Endothelial cell of umbilical vein (primary cell): ENCODE results near the gene HBE1. TPM values are rescaled to one million over a fixed set of nuclear protein-coding genes. Genes with fewer than 3 reads are reported as not detected.

Experiments used
- BruUV-seq: library from RNA; stranded (reverse); fragments of 400-500 nt; replicated peaks from 2 replicates; lab custom pipeline; 2021; lab: Mats Ljungman, UMichigan
- CTCF ChIA-PET: fragments of 300-600, 350-600 bp; sonication (Branson Sonifier 250); formaldehyde crosslinking; loops from one replicate; lab custom pipeline; 2021; ENCODE audit warnings: antibody characterized with exemption, inconsistent platforms; lab: Charles Lee
- POLR2A ChIA-PET: fragments of 300-600, 350-600 bp; sonication (Branson Sonifier 250); formaldehyde crosslinking; loops from one replicate; lab custom pipeline; 2021; ENCODE audit warnings: antibody characterized with exemption, inconsistent platforms; lab: Charles Lee
- DNase-seq: peaks from one replicate; pipeline ENCODE4 v3.0.0-alpha.2; 2011; ENCODE audit warnings: low read depth, low spot score
- FAIRE-seq: peaks from 2 replicates; lab custom pipeline; 2011; peaks lifted over from hg19 to GRCh38; lab: Jason Lieb, UNC
- H2AFZ ChIP-seq: 2 replicates; pipeline ENCODE4 v1.6.0; 2012; ENCODE audit warnings: low read depth, low read length, control low read depth, inconsistent platforms
- H3K27ac ChIP-seq: 2 replicates; pipeline ENCODE4 v1.5.1; 2011; ENCODE audit warnings: low read depth, mild to moderate bottlenecking, control low read depth, low read length, moderate library complexity; ENCODE audit not compliant: insufficient read depth
- H3K27me3 ChIP-seq, 2 experiments: 2 replicates each; pipeline versions ENCODE4 v1.6.0 to v1.6.1; 2011; ENCODE audit warnings: low read length in 2 of 2, mixed read lengths in 1 of 2; ENCODE audit not compliant: control insufficient read depth in 2 of 2, insufficient read depth in 2 of 2
- H3K36me3 ChIP-seq, 2 experiments: 2 replicates in 1 of 2; 3 replicates in 1 of 2; pipeline ENCODE4 v1.5.1; 2011; ENCODE audit warnings: low read length in 2 of 2, mild to moderate bottlenecking in 1 of 2, moderate library complexity in 1 of 2; ENCODE audit not compliant: control insufficient read depth in 2 of 2, insufficient read depth in 2 of 2; ENCODE audit errors: extremely low read depth in 1 of 2
- H3K4me1 ChIP-seq: 3 replicates; pipeline ENCODE4 v1.5.1; 2011; ENCODE audit warnings: mild to moderate bottlenecking, low read length; ENCODE audit not compliant: control insufficient read depth, insufficient read depth; ENCODE audit errors: extremely low read depth
- H3K4me2 ChIP-seq: 2 replicates; pipeline ENCODE4 v1.6.1; 2011; ENCODE audit warnings: low read length, control low read depth, mixed read lengths; ENCODE audit not compliant: insufficient read depth
- H3K4me3 ChIP-seq, 3 experiments: fragments of 200-600 bp in 1 of 3; sonication (generic), shearing (Covaris generic) in 1 of 3; replicated peaks in 1 of 3; 2 replicates each; pipeline ENCODE4 v1.5.1; 2011 to 2016; ENCODE audit warnings: control low read depth in 3 of 3, low read length in 3 of 3, mild to moderate bottlenecking in 2 of 3, inconsistent platforms in 1 of 3, low read depth in 1 of 3, moderate library complexity in 1 of 3; ENCODE audit not compliant: insufficient read depth in 1 of 3
- H3K79me2 ChIP-seq: 2 replicates; pipeline ENCODE4 v1.6.0; 2012; ENCODE audit warnings: low read length, inconsistent platforms; ENCODE audit not compliant: control insufficient read depth, insufficient read depth
- H3K9ac ChIP-seq: replicated peaks from 2 replicates; pipeline ENCODE3; 2011; ENCODE audit warnings: low read length, control low read depth; ENCODE audit not compliant: insufficient read depth; ENCODE audit errors: extremely low read depth
- H3K9me1 ChIP-seq: replicated peaks from 3 replicates; pipeline ENCODE4 v1.6.0; 2011; ENCODE audit warnings: mild to moderate bottlenecking, low read length; ENCODE audit not compliant: control insufficient read depth, insufficient read depth; ENCODE audit errors: extremely low read depth
- H3K9me3 ChIP-seq: replicated peaks from 2 replicates; pipeline ENCODE4 v1.5.1; 2012; ENCODE audit warnings: low read length, inconsistent platforms; ENCODE audit not compliant: control insufficient read depth, insufficient read depth
- H4K20me1 ChIP-seq: replicated peaks from 2 replicates; pipeline ENCODE3; 2011; ENCODE audit warnings: mild to moderate bottlenecking, low read length; ENCODE audit not compliant: control insufficient read depth, insufficient read depth; ENCODE audit errors: extremely low read depth
- EZH2 ChIP-seq: IDR thresholded peaks from 2 replicates; pipeline ENCODE4 v1.6.1; 2012; ENCODE audit warnings: borderline replicate concordance, low read depth, mild to moderate bottlenecking, moderate library complexity, low read length, inconsistent platforms; ENCODE audit not compliant: severe bottlenecking
- FOS ChIP-seq: IDR thresholded peaks from 2 replicates; pipeline ENCODE4 v1.6.1; 2011; ENCODE audit warnings: mild to moderate bottlenecking, low read length, moderate library complexity, borderline replicate concordance; ENCODE audit not compliant: insufficient read depth
- GATA2 ChIP-seq: IDR thresholded peaks from 2 replicates; pipeline ENCODE4 v1.7.0; 2011; ENCODE audit warnings: low read depth, mild to moderate bottlenecking, moderate library complexity, mixed read lengths, low read length; ENCODE audit not compliant: insufficient read length, insufficient read depth
- JUN ChIP-seq: IDR thresholded peaks from 2 replicates; pipeline ENCODE4 v1.6.1; 2011; ENCODE audit warnings: borderline replicate concordance, low read depth; ENCODE audit not compliant: insufficient read length, insufficient read depth
- MYC ChIP-seq: IDR thresholded peaks from one replicate; pipeline ENCODE4 v1.6.1; 2011; ENCODE audit warnings: mild to moderate bottlenecking, low read depth, low read length
- POLR2A ChIP-seq: IDR thresholded peaks from 2 replicates; pipeline ENCODE4 v1.6.1; 2012; ENCODE audit warnings: low read depth, mild to moderate bottlenecking, control low read depth, low read length
- POLR2AphosphoS5 ChIP-seq: IDR thresholded peaks from 2 replicates; pipeline ENCODE4 v1.6.1; 2012; ENCODE audit warnings: low read depth, mild to moderate bottlenecking, control low read depth, low read length, moderate library complexity; ENCODE audit not compliant: insufficient read depth
- dilution Hi-C: fragments of 300-500 bp; cut with MboI; formaldehyde crosslinking; loops from one replicate; pipeline ENCODE4 v1.15.0; 2019; ENCODE audit warnings: low sequenced_read_pairs; ENCODE audit not compliant: extremely low pct_ligation_motif_present
- intact Hi-C: fragments of 100-400 bp; cut with micrococcal nuclease; formaldehyde crosslinking; loops from one replicate; pipeline ENCODE4 v1.10.0; 2022
- polyA plus RNA-seq, 4 experiments: library from polyadenylated mRNA; depleted of rRNA in 3 of 4; stranded (reverse) in 3 of 4; unstranded in 1 of 4; fragments of >200 nt; gene quantifications; 2 replicates each; pipeline versions ENCODE4 v1.2.1 to v1.2.3, GENCODE V29; 2011 to 2012; ENCODE audit warnings: missing spikeins in 1 of 4
- total RNA-seq: library from RNA; stranded (reverse); gene quantifications from 2 replicates; pipeline ENCODE4 v1.2.3, GENCODE V29; 2021
- TF ChIP-seq, protein P1 (sequence below): IDR thresholded peaks from 2 replicates; pipeline ENCODE4 v1.6.1; 2011; ENCODE audit not compliant: insufficient read depth, insufficient read length
- TF ChIP-seq, protein P2 (sequence below), 2 donors: IDR thresholded peaks; 1 replicate in 1 of 2; 2 replicates in 1 of 2; pipeline ENCODE4 v1.5.1; 2011; ENCODE audit warnings: low read length in 2 of 2, mild to moderate bottlenecking in 2 of 2, moderate library complexity in 2 of 2, control low read depth in 1 of 2, inconsistent platforms in 1 of 2, low read depth in 1 of 2; ENCODE audit not compliant: insufficient read depth in 1 of 2; ENCODE audit errors: extremely low read depth in 1 of 2

Gene HBE1
- total and polyA plus RNA-seq, 2 donors (not counting 3 experiments of a cell fraction or from before 2014, with no cell fraction given): 0.37 TPM; not detected in 1

GRCh38 chr11:5252192-5252918, 17.4 kb downstream of the HBE1 start:
- Histone ChIP-seq H3K27ac (no peak overlapping the region), H3K9me3 (no peaks in the 10 kb centered on the region), H4K20me1 (no peaks in the 10 kb centered on the region), H3K27me3 (no peaks in the 10 kb centered on the region), H3K9me1 (no peaks in the 10 kb centered on the region), H3K9ac (no peak overlapping the region), H2AFZ (no peak overlapping the region), H3K36me3 (no peaks in the 10 kb centered on the region), H3K79me2 (no peaks in the 10 kb centered on the region), H3K4me2 (no peak overlapping the region), H3K4me3 (no peak overlapping the region), H3K4me1 (no peaks in the 10 kb centered on the region)
- FAIRE-seq (no peak), DNase-seq (no peak)
- TF ChIP-seq JUN (no peak), POLR2A (no peak), POLR2AphosphoS5 (no peak), EZH2 (no peak), FOS (no peak), GATA2 (no peak), MYC (no peak)
- TF ChIP-seq, protein P1, sequence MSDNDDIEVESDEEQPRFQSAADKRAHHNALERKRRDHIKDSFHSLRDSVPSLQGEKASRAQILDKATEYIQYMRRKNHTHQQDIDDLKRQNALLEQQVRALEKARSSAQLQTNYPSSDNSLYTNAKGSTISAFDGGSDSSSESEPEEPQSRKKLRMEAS: no peak
- TF ChIP-seq, protein P2, sequence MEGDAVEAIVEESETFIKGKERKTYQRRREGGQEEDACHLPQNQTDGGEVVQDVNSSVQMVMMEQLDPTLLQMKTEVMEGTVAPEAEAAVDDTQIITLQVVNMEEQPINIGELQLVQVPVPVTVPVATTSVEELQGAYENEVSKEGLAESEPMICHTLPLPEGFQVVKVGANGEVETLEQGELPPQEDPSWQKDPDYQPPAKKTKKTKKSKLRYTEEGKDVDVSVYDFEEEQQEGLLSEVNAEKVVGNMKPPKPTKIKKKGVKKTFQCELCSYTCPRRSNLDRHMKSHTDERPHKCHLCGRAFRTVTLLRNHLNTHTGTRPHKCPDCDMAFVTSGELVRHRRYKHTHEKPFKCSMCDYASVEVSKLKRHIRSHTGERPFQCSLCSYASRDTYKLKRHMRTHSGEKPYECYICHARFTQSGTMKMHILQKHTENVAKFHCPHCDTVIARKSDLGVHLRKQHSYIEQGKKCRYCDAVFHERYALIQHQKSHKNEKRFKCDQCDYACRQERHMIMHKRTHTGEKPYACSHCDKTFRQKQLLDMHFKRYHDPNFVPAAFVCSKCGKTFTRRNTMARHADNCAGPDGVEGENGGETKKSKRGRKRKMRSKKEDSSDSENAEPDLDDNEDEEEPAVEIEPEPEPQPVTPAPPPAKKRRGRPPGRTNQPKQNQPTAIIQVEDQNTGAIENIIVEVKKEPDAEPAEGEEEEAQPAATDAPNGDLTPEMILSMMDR (IDR thresholded peaks at IDR 0.05; ENCODE audit: extremely low read depth in 1 of 2, insufficient read depth in 1 of 2, low read depth in 1 of 2, low read length in 2 of 2): no peak
- ChIA-PET CTCF (no interaction called here), POLR2A (no interaction called here)
- intact Hi-C loops: no loop called here
- BruUV-seq: no TSS peak
- dilution Hi-C loops: no loop called here
